H1 (cell line): ENCODE data around the gene CDH10. TPM values are rescaled to one million over a fixed set of nuclear protein-coding genes. Genes with fewer than 3 reads are reported as not detected.

Experiments
- CTCF ChIA-PET: fragments of 300-600 bp; sonication (Branson Sonifier 250); formaldehyde crosslinking; loops from one replicate; lab custom pipeline; 2021; ENCODE audit not compliant: partially characterized antibody; lab: Charles Lee
- POLR2A ChIA-PET: fragments of 300-600 bp; sonication (Branson Sonifier 250); formaldehyde crosslinking; loops from one replicate; lab custom pipeline; 2021; ENCODE audit warnings: inconsistent platforms; ENCODE audit not compliant: partially characterized antibody; lab: Charles Lee
- DNase-seq, 2 experiments: peaks; one replicate each; pipeline versions ENCODE4 v3.0.0 to v3.0.0-alpha.2; 2010 to 2022; ENCODE audit warnings: low spot score in 2 of 2, low read depth in 1 of 2, mixed read lengths in 1 of 2
- FAIRE-seq: peaks from 2 replicates; lab custom pipeline; 2011; peaks lifted over from hg19 to GRCh38; lab: Jason Lieb, UNC
- H2AFZ ChIP-seq: 2 replicates; pipeline ENCODE4 v1.8.1; 2012; ENCODE audit warnings: low read length, inconsistent platforms
- H2AK5ac ChIP-seq: 2 replicates; pipeline ENCODE4 v1.6.1; 2013; ENCODE audit warnings: low read depth, low read length
- H2BK120ac ChIP-seq: replicated peaks from 2 replicates; pipeline ENCODE3; 2013; ENCODE audit warnings: low read depth, low read length, inconsistent platforms
- H2BK12ac ChIP-seq: 2 replicates; pipeline ENCODE4 v1.6.1; 2013; ENCODE audit warnings: low read depth, low read length
- H2BK15ac ChIP-seq: 2 replicates; pipeline ENCODE4 v1.6.1; 2013; ENCODE audit warnings: low read length
- H2BK20ac ChIP-seq: 2 replicates; pipeline ENCODE4 v1.6.1; 2013; ENCODE audit warnings: low read length
- H2BK5ac ChIP-seq: 2 replicates; pipeline ENCODE4 v1.6.1; 2013; ENCODE audit warnings: low read depth, low read length
- H3K14ac ChIP-seq: 2 replicates; pipeline ENCODE4 v1.6.1; 2013; ENCODE audit warnings: inconsistent platforms; ENCODE audit not compliant: insufficient read length
- H3K18ac ChIP-seq: 2 replicates; pipeline ENCODE4 v1.6.1; 2013; ENCODE audit warnings: low read length; ENCODE audit errors: extremely low read depth
- H3K23ac ChIP-seq: 2 replicates; pipeline ENCODE4 v1.6.1; 2013; ENCODE audit warnings: inconsistent platforms; ENCODE audit not compliant: insufficient read length
- H3K23me2 ChIP-seq: 2 replicates; pipeline ENCODE4 v1.6.1; 2013; ENCODE audit warnings: low read depth, low read length
- H3K27ac ChIP-seq: 2 replicates; pipeline ENCODE4 v1.6.1; 2011; ENCODE audit warnings: low read depth, low read length, inconsistent platforms
- H3K27me3 ChIP-seq, 4 experiments: replicated peaks in 1 of 4; 1 replicate in 1 of 4; 2 replicates in 3 of 4; pipeline versions ENCODE4 v1.6.1 to v1.8.1; 2011 to 2013; ENCODE audit warnings: low read length in 3 of 4, mild to moderate bottlenecking in 3 of 4, inconsistent platforms in 2 of 4, mixed read lengths in 2 of 4, moderate library complexity in 1 of 4; ENCODE audit not compliant: control insufficient read depth in 3 of 4, insufficient read depth in 3 of 4; ENCODE audit errors: extremely low read depth in 1 of 4
- H3K36me3 ChIP-seq, 4 experiments: 2 replicates each; pipeline versions ENCODE4 v1.6.1 to v1.8.1; 2011 to 2013; ENCODE audit warnings: mild to moderate bottlenecking in 4 of 4, low read length in 3 of 4, moderate library complexity in 2 of 4, control low read depth in 1 of 4, inconsistent platforms in 1 of 4; ENCODE audit not compliant: insufficient read depth in 4 of 4, control insufficient read depth in 2 of 4
- H3K4ac ChIP-seq: replicated peaks from 2 replicates; pipeline ENCODE3; 2013; ENCODE audit warnings: low read length, low read depth, mixed read lengths, inconsistent platforms; ENCODE audit not compliant: insufficient read length
- H3K4me1 ChIP-seq, 4 experiments: replicated peaks in 1 of 4; 1 replicate in 1 of 4; 2 replicates in 3 of 4; pipeline versions ENCODE4 v1.6.1 to v1.8.1; 2011 to 2013; ENCODE audit warnings: low read length in 3 of 4, inconsistent platforms in 2 of 4, mixed read lengths in 1 of 4; ENCODE audit not compliant: insufficient read depth in 4 of 4, control insufficient read depth in 3 of 4
- H3K4me2 ChIP-seq, 2 experiments: 2 replicates each; pipeline versions ENCODE4 v1.6.1 to v1.8.1; 2011 to 2013; ENCODE audit warnings: low read depth in 2 of 2, low read length in 2 of 2, control low read depth in 1 of 2, inconsistent platforms in 1 of 2, mild to moderate bottlenecking in 1 of 2; ENCODE audit not compliant: insufficient read depth in 1 of 2
- H3K4me3 ChIP-seq, 4 experiments: fragments of 200-600, 300-600 bp in 1 of 4; sonication (generic), shearing (Covaris generic), sonication (Bioruptor Twin) in 1 of 4; 2 replicates each; pipeline versions ENCODE4 v1.5.1 to v1.8.1; 2011 to 2016; ENCODE audit warnings: low read length in 4 of 4, low read depth in 3 of 4, control low read depth in 2 of 4, inconsistent platforms in 2 of 4, mild to moderate bottlenecking in 2 of 4, mixed read lengths in 1 of 4, moderate library complexity in 1 of 4; ENCODE audit not compliant: insufficient read depth in 2 of 4; ENCODE audit errors: extremely low read depth in 1 of 4
- H3K56ac ChIP-seq: replicated peaks from 2 replicates; pipeline ENCODE3; 2013; ENCODE audit warnings: low read depth, mild to moderate bottlenecking, mixed read lengths, low read length, inconsistent platforms; ENCODE audit not compliant: insufficient read length
- H3K79me1 ChIP-seq: 2 replicates; pipeline ENCODE4 v1.6.1; 2013; ENCODE audit warnings: low read depth, low read length, control low read depth
- H3K79me2 ChIP-seq, 2 experiments: 2 replicates each; pipeline versions ENCODE4 v1.6.1 to v1.8.1; 2012 to 2013; ENCODE audit warnings: low read length in 2 of 2, mild to moderate bottlenecking in 2 of 2, inconsistent platforms in 1 of 2; ENCODE audit not compliant: insufficient read depth in 2 of 2, control insufficient read depth in 1 of 2
- H3K9ac ChIP-seq, 4 experiments: replicated peaks in 1 of 4; 1 replicate in 1 of 4; 2 replicates in 3 of 4; pipeline versions ENCODE4 v1.6.1 to v1.8.1; 2011 to 2013; ENCODE audit warnings: low read depth in 3 of 4, low read length in 3 of 4, control low read depth in 2 of 4, mild to moderate bottlenecking in 2 of 4, moderate library complexity in 2 of 4, inconsistent platforms in 1 of 4; ENCODE audit errors: extremely low read depth in 1 of 4
- H3K9me3 ChIP-seq, 2 experiments: 2 replicates each; pipeline versions ENCODE4 v1.6.1 to v1.8.1; 2012 to 2013; ENCODE audit warnings: mild to moderate bottlenecking in 2 of 2, moderate library complexity in 2 of 2, control low read depth in 1 of 2, inconsistent platforms in 1 of 2, low read depth in 1 of 2, low read length in 1 of 2, mixed read lengths in 1 of 2; ENCODE audit not compliant: insufficient read depth in 2 of 2
- H4K20me1 ChIP-seq, 2 experiments: replicated peaks in 1 of 2; 2 replicates each; pipeline versions ENCODE3 to v1.8.1; 2011 to 2013; ENCODE audit warnings: inconsistent platforms in 2 of 2, low read length in 2 of 2, mild to moderate bottlenecking in 1 of 2; ENCODE audit not compliant: insufficient read depth in 2 of 2, control insufficient read depth in 1 of 2
- H4K5ac ChIP-seq: 2 replicates; pipeline ENCODE4 v1.6.1; 2013; ENCODE audit warnings: low read length, low read depth, mixed read lengths, inconsistent platforms; ENCODE audit not compliant: insufficient read length
- H4K8ac ChIP-seq: 2 replicates; pipeline ENCODE4 v1.8.0; 2013; ENCODE audit warnings: mild to moderate bottlenecking, moderate library complexity, low read length, inconsistent platforms; ENCODE audit not compliant: insufficient read depth; ENCODE audit errors: extremely low read depth
- H4K91ac ChIP-seq: replicated peaks from 2 replicates; pipeline ENCODE3; 2013; ENCODE audit warnings: low read length, mixed read lengths, inconsistent platforms; ENCODE audit not compliant: insufficient read length
- ATF2 ChIP-seq: IDR thresholded peaks from 2 replicates; pipeline ENCODE4 v1.6.1; 2012; ENCODE audit warnings: low read length, inconsistent platforms
- BACH1 ChIP-seq: IDR thresholded peaks from 2 replicates; pipeline ENCODE4 v1.6.1; 2012; ENCODE audit warnings: low read length, improper control_type of control experiment
- CREB1 ChIP-seq: IDR thresholded peaks from 2 replicates; pipeline ENCODE4 v1.6.1; 2012; ENCODE audit warnings: inconsistent platforms
- CTBP2 ChIP-seq: IDR thresholded peaks from 2 replicates; pipeline ENCODE4 v1.7.0; 2011; ENCODE audit warnings: borderline replicate concordance, mild to moderate bottlenecking, moderate library complexity, mixed read lengths, low read length; ENCODE audit not compliant: insufficient read depth, insufficient read length
- E2F6 ChIP-seq: IDR thresholded peaks from 2 replicates; pipeline ENCODE4 v1.6.1; 2012; ENCODE audit warnings: inconsistent platforms
- EGR1 ChIP-seq: IDR thresholded peaks from 2 replicates; pipeline ENCODE4 v1.6.1; 2011; ENCODE audit warnings: low read depth, low read length, borderline replicate concordance
- GABPA ChIP-seq: IDR thresholded peaks from 2 replicates; pipeline ENCODE4 v1.6.1; 2011; ENCODE audit warnings: mild to moderate bottlenecking, low read length, moderate library complexity, borderline replicate concordance; ENCODE audit not compliant: insufficient read depth
- JUND ChIP-seq: IDR thresholded peaks from 2 replicates; pipeline ENCODE4 v1.6.1; 2011; ENCODE audit warnings: mild to moderate bottlenecking, improper control_type of control experiment, low read length
- MAFK ChIP-seq: IDR thresholded peaks from 2 replicates; pipeline ENCODE4 v1.6.1; 2012; ENCODE audit warnings: low read depth, mild to moderate bottlenecking, improper control_type of control experiment, low read length
- SIRT6 ChIP-seq: IDR thresholded peaks from one replicate; pipeline ENCODE4 v1.7.1; 2012; ENCODE audit warnings: low read length, inconsistent platforms
- SP2 ChIP-seq: IDR thresholded peaks from 2 replicates; pipeline ENCODE4 v1.6.1; 2012; ENCODE audit warnings: mild to moderate bottlenecking, low read length, inconsistent platforms
- TEAD4 ChIP-seq: IDR thresholded peaks from 2 replicates; pipeline ENCODE4 v1.6.1; 2012; ENCODE audit warnings: low read depth, low read length, inconsistent platforms, mixed read lengths
- ZNF274 ChIP-seq: IDR thresholded peaks from 2 replicates; pipeline ENCODE4 v1.7.0; 2012; ENCODE audit warnings: low read length, borderline replicate concordance; ENCODE audit errors: extremely low read depth
- WGBS, 2 experiments: shearing (Covaris generic) in 1 of 2; methylation state at CpG; one replicate each; pipeline versions ENCODE4 v1.1.6 to v1.1.7; 2013 to 2015; ENCODE audit warnings: low lambda C conversion rate in 2 of 2, mixed read lengths in 2 of 2, inconsistent platforms in 1 of 2, low coverage in 1 of 2, missing lambda C conversion rate in 1 of 2; ENCODE audit not compliant: insufficient replicate concordance in 2 of 2, insufficient coverage in 1 of 2, insufficient read length in 1 of 2; ENCODE audit errors: extremely low coverage in 1 of 2, missing lambda C conversion rate in 1 of 2; 5-methylcytosine and 5-hydroxymethylcytosine counted together
- polyA plus RNA-seq, 7 experiments: library from polyadenylated mRNA; depleted of rRNA in 3 of 7; stranded (reverse) in 5 of 7; unstranded in 2 of 7; fragments of >200 nt in 5 of 7; fragments of 200-250 nt in 2 of 7; gene quantifications; 1 replicate in 5 of 7; 2 replicates in 1 of 7; 4 replicates in 1 of 7; pipeline versions ENCODE4 v1.2.1 to v1.2.3, GENCODE V29; 2011 to 2013; ENCODE audit warnings: missing spikeins in 2 of 7, mixed read lengths in 2 of 7
- total RNA-seq: library from RNA; stranded (reverse); fragmentation: NEBNext Ultra II Directional; extraction: Animal tissue kit (Norgen Biotek cat#: 25700); gene quantifications from 2 replicates; pipeline ENCODE4 v1.2.1, GENCODE V29; 2021

CDH10 gene
- total and polyA plus RNA-seq, 2 of the 8 experiments (the other 6 are each of a cell fraction or from before 2014, with no cell fraction given), result 0.11 TPM; not detected in 1

- no peaks in the 10 kb centered on the region for H3K79me2 ChIP-seq
- H3K18ac ChIP-seq, result no peak overlapping the region
- H2BK120ac ChIP-seq, result no peak overlapping the region
- H3K9me3 ChIP-seq, result no peaks in the 10 kb centered on the region
- no peak overlapping the region for H2AK5ac ChIP-seq
- no peaks in the 10 kb centered on the region for H3K4me1 ChIP-seq
- 96% methylated on average over 14 of the region's 14 CpGs; no CpG with 5 or more reads in 1 of the 2 experiments for WGBS, 2 experiments
- no peaks in the 10 kb centered on the region for H4K20me1 ChIP-seq
- POLR2A ChIA-PET, result no interaction called here
- H2BK5ac ChIP-seq, result no peak overlapping the region
- CTCF ChIA-PET, result interaction anchor here (1.1 kb wide), 1 partner anchor 149 kb away, joined by 3 read pairs; no protein-coding TSS in a partner anchor
- H3K4me3 ChIP-seq, result no peak overlapping the region
- H2BK15ac ChIP-seq, result no peak overlapping the region
- H2BK20ac ChIP-seq, result no peak overlapping the region
- no peaks in the 10 kb centered on the region for H3K36me3 ChIP-seq
- H4K8ac ChIP-seq, result no peak overlapping the region
- peak overlapping the region; percentile 81 for H2AFZ ChIP-seq
- no peaks in the 10 kb centered on the region for H3K23me2 ChIP-seq
- no peak overlapping the region for H3K4me2 ChIP-seq
- FAIRE-seq (no peak), DNase-seq (no peak)
- no peak overlapping the region for H3K9ac ChIP-seq
- H3K56ac ChIP-seq, result no peak overlapping the region
- H4K91ac ChIP-seq, result no peak overlapping the region
- no peak overlapping the region for H3K4ac ChIP-seq
- no peaks in the 10 kb centered on the region for H3K79me1 ChIP-seq
- H3K27me3 ChIP-seq, result no peaks in the 10 kb centered on the region
- no peak overlapping the region for H3K27ac ChIP-seq
- no peak overlapping the region for H3K14ac ChIP-seq
- H2BK12ac ChIP-seq, result no peak overlapping the region
- H3K23ac ChIP-seq, result no peak overlapping the region
- H4K5ac ChIP-seq, result no peak overlapping the region
- no peak for TF ChIP-seq ATF2
- no peak for TF ChIP-seq JUND
- no peak for TF ChIP-seq BACH1
- TF ChIP-seq CREB1, result no peak
- TF ChIP-seq GABPA, result no peak
- no peak for TF ChIP-seq EGR1
- TF ChIP-seq CTBP2, result no peak
- no peak for TF ChIP-seq ZNF274
- no peak for TF ChIP-seq TEAD4
- TF ChIP-seq MAFK, result no peak
- TF ChIP-seq SIRT6, result no peak
- no peak for TF ChIP-seq SP2
- TF ChIP-seq E2F6, result no peak
These were observed 35.1 kb downstream of the CDH10 start for GRCh38 chr5:24609706-24610105.
